K562 (cell line): ENCODE measurements around the gene GP1BB.

Experiments
- DNMT1 ChIP-seq: fragments of 450-650 bp; IDR thresholded peaks from 2 replicates; pipeline ENCODE4 v1.6.1; 2016; ENCODE audit warnings: antibody characterized with exemption, mild to moderate bottlenecking
- JUN ChIP-seq, 2 experiments: sonication (generic) in 1 of 2; formaldehyde crosslinking in 1 of 2; IDR thresholded peaks; 2 replicates each; pipeline versions ENCODE4 v1.6.1 to v1.8.0; 2012 to 2022; ENCODE audit warnings: borderline replicate concordance in 2 of 2, mild to moderate bottlenecking in 2 of 2, improper control_type of control experiment in 1 of 2, low read depth in 1 of 2, low read length in 1 of 2, missing genetic modification reagents in 1 of 2
- KAT2B ChIP-seq: IDR thresholded peaks from one replicate; pipeline ENCODE4 v1.6.1; 2012; ENCODE audit warnings: low read depth, mild to moderate bottlenecking, control low read depth, inconsistent platforms, low read length, moderate library complexity
- SMC3 ChIP-seq: conservative IDR thresholded peaks from 2 replicates; pipeline ENCODE4 v1.6.1; 2011; ENCODE audit warnings: low read depth, low read length, improper control_type of control experiment; ENCODE audit not compliant: insufficient read depth
- ZNF143 ChIP-seq: sonication (generic); formaldehyde crosslinking; IDR thresholded peaks from 2 replicates; pipeline ENCODE4 v1.9.0; 2022; ENCODE audit warnings: mild to moderate bottlenecking, missing genetic modification reagents
- TF ChIP-seq, protein P1 (sequence below), 3 experiments: IDR thresholded peaks in 2 of 3; conservative IDR thresholded peaks in 1 of 3; 2 replicates each; pipeline ENCODE4 v1.5.1; 2011 to 2012; ENCODE audit warnings: low read length in 3 of 3, mild to moderate bottlenecking in 3 of 3, control low read depth in 2 of 3, improper control_type of control experiment in 1 of 3, inconsistent platforms in 1 of 3, low read depth in 1 of 3, mixed read lengths in 1 of 3, moderate library complexity in 1 of 3; ENCODE audit not compliant: insufficient read depth in 2 of 3
- TF ChIP-seq, protein P2 (sequence below): IDR thresholded peaks from 3 replicates; pipeline ENCODE4 v1.6.1; 2011; ENCODE audit warnings: borderline replicate concordance, mild to moderate bottlenecking, moderate library complexity; ENCODE audit not compliant: insufficient read length; ENCODE audit errors: extremely low read depth
- TF ChIP-seq, protein P3 (sequence below): fragments of 450-650 bp; formaldehyde crosslinking; IDR thresholded peaks from 2 replicates; pipeline ENCODE4 v1.4.0; 2020; ENCODE audit warnings: mild to moderate bottlenecking

DNA sequence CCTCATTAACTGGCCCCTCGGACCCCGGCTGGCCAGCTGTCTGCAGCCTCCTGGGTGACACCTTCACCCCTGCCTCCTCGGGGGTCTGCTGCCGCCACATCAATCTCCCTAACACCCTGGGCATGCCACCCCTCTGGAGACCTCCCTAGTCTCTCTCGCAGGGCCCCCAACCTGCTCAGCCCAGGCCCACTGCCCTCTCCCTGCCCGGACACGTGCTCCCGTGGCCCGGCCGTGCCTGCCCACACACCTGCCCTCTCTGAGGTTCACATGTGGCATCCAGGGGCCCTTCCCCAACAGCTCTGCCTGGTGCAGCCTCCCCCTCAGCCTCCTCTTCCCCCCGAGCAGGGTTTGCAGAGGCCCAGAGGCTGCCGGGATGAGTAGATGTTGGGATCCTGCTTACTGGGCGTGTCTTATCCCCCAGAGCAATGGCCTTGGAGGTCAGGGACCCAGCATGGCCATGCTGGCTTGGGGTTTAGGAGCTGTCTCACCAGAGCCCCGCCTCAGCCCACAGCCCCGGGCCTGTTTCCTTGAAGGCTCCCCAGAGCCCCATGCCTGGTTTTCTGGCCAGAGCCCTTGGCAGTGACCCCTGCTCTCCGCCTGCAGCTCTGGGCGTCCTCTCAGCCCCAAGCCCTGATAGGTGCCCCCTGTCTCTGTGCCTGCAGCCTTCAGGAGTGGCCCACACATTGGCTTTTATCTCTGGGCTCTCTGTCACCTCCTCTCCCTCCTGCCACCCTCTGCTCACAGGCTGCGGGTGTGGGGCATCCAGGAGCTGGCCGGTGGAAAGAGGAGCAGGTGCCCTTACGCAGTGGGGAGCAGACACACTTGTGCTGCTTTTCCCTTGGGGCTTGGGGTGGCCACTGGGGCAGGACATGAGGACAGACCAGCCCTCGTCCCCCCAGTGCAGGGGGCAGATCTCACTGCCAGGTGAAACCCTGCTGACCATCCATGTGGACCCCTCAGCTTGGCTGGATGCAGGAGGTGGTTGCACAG is 34.7 kb upstream of the GP1BB start:
- TF ChIP-seq ZNF143 (no peak), KAT2B (no peak), JUN (IDR thresholded peaks at IDR 0.05; ENCODE audit: borderline replicate concordance, low read depth, low read length) (no peak), JUN (CRISPR knock-in tag; IDR thresholded peaks at IDR 0.05; ENCODE audit: borderline replicate concordance) (no peak), DNMT1 (no peak), SMC3 (no peak)
- TF ChIP-seq, protein P1, sequence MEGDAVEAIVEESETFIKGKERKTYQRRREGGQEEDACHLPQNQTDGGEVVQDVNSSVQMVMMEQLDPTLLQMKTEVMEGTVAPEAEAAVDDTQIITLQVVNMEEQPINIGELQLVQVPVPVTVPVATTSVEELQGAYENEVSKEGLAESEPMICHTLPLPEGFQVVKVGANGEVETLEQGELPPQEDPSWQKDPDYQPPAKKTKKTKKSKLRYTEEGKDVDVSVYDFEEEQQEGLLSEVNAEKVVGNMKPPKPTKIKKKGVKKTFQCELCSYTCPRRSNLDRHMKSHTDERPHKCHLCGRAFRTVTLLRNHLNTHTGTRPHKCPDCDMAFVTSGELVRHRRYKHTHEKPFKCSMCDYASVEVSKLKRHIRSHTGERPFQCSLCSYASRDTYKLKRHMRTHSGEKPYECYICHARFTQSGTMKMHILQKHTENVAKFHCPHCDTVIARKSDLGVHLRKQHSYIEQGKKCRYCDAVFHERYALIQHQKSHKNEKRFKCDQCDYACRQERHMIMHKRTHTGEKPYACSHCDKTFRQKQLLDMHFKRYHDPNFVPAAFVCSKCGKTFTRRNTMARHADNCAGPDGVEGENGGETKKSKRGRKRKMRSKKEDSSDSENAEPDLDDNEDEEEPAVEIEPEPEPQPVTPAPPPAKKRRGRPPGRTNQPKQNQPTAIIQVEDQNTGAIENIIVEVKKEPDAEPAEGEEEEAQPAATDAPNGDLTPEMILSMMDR (IDR thresholded peaks at IDR 0.05 in 2 of 3, conservative IDR thresholded peaks at IDR 0.05 in 1 of 3; ENCODE audit: insufficient read depth in 2 of 3, low read depth in 1 of 3, low read length in 3 of 3): no peak
- TF ChIP-seq, protein P2, sequence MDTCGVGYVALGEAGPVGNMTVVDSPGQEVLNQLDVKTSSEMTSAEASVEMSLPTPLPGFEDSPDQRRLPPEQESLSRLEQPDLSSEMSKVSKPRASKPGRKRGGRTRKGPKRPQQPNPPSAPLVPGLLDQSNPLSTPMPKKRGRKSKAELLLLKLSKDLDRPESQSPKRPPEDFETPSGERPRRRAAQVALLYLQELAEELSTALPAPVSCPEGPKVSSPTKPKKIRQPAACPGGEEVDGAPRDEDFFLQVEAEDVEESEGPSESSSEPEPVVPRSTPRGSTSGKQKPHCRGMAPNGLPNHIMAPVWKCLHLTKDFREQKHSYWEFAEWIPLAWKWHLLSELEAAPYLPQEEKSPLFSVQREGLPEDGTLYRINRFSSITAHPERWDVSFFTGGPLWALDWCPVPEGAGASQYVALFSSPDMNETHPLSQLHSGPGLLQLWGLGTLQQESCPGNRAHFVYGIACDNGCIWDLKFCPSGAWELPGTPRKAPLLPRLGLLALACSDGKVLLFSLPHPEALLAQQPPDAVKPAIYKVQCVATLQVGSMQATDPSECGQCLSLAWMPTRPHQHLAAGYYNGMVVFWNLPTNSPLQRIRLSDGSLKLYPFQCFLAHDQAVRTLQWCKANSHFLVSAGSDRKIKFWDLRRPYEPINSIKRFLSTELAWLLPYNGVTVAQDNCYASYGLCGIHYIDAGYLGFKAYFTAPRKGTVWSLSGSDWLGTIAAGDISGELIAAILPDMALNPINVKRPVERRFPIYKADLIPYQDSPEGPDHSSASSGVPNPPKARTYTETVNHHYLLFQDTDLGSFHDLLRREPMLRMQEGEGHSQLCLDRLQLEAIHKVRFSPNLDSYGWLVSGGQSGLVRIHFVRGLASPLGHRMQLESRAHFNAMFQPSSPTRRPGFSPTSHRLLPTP: no peak
- TF ChIP-seq, protein P3, sequence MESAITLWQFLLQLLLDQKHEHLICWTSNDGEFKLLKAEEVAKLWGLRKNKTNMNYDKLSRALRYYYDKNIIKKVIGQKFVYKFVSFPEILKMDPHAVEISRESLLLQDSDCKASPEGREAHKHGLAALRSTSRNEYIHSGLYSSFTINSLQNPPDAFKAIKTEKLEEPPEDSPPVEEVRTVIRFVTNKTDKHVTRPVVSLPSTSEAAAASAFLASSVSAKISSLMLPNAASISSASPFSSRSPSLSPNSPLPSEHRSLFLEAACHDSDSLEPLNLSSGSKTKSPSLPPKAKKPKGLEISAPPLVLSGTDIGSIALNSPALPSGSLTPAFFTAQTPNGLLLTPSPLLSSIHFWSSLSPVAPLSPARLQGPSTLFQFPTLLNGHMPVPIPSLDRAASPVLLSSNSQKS (CRISPR knock-in tag): no peak
